HG03175 (cell line): ENCODE results near the gene DDX41.

Experiments
- ATAC-seq: cut with Tn5 transposase; IDR thresholded peaks from one replicate; pipeline ENCODE4 v1.9.1; 2021; ENCODE audit warnings: mild to moderate bottlenecking, moderate library complexity; ENCODE audit not compliant: unreplicated experiment

The DDX41 gene

GRCh38 chr5:177471610-177472356 lies 45.0 kb downstream of the DDX41 start:
- no peak for ATAC-seq

GRCh38 chr5:177470759-177471536 lies 45.8 kb downstream of the DDX41 start:
- no peak for ATAC-seq

- ATAC-seq: no peak
These were observed 46.8 kb downstream of the DDX41 start for GRCh38 chr5:177469750-177470525.

GRCh38 chr5:177468685-177469628 lies 47.8 kb downstream of the DDX41 start:
- ATAC-seq: no peak

- ATAC-seq: no peak
These were observed 48.5 kb downstream of the DDX41 start for GRCh38 chr5:177468329-177468684.

- no peak for ATAC-seq
These were observed 49.3 kb downstream of the DDX41 start for GRCh38 chr5:177467436-177467835.

GRCh38 chr5:177466861-177467260 lies 49.9 kb downstream of the DDX41 start:
- ATAC-seq: no peak

GRCh38 chr5:177465044-177465443 lies 51.7 kb downstream of the DDX41 start:
- ATAC-seq: no peak

- no peak for ATAC-seq
These were observed 54.6 kb downstream of the DDX41 start for GRCh38 chr5:177462021-177462670.
